GM19193 (cell line): ENCODE measurements around the gene KBTBD4.

Experiments
- POLR2A ChIP-seq: IDR thresholded peaks from 4 replicates; pipeline ENCODE4 v1.6.1; 2011; ENCODE audit not compliant: insufficient read depth, insufficient read length; ENCODE audit errors: extremely low read depth

The KBTBD4 gene

DNA sequence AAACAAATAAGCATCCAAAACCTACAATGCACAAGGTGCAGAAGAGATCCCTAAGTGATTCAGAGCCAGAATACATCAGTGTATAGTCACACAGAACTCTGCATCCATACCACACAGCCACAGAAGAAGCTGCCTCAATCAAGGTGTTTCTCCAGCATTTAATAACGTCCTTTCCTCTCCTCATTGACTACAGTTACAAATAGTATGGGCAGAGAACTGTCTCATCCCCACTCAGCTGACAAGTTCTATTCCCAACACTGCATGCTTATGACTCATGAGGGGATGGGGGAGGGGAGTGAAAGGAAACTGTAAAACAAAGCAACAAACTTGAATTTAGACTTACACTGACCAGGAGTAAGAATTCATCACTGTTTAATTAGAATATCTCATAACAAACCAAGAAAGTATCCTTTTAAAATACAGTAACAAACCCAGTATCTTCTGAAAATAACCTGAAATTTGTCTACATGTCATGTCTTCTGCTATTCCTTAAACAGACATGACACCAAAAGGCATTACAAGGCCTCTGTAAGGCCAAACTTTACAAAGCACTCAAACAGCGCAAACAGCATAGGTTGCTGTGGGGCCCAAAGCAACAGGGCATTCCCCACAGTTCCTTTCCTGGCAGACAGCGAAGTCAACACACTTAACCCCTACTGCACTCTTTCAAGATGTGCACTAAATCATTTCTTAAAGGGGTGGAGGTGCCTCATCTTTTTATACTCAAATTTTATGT is 55.1 kb downstream of the KBTBD4 start:
- no peak for TF ChIP-seq POLR2A
